Measurements from ENCODE around the gene OR4C16. TPM values are rescaled to one million over a fixed set of nuclear protein-coding genes. Genes with fewer than 3 reads are reported as not detected.

OR4C16 gene
- not detected in 2 replicates for total RNA-seq

GRCh38 chr11:55571828-55572227, at the start of gene OR4C16:
TSS of gene OR4C16 (plus strand) at chr11:55572128. CDS start at chr11:55572128, 0 bp downstream.
- Histone ChIP-seq H3K27me3 (ENCODE audit: insufficient read depth, low read length) (no peaks in the 10 kb centered on the region), H3K79me2 (ENCODE audit: insufficient read depth, low read length) (no peaks in the 10 kb centered on the region), H3K4me3 (ENCODE audit: insufficient read depth, low read length) (no peak within 1 kb of the TSS), H2AFZ (ENCODE audit: low read length) (no peak within 1 kb of the TSS), H4K20me1 (ENCODE audit: insufficient read depth, low read length) (no peaks in the 10 kb centered on the region), H3K4me2 (ENCODE audit: insufficient read depth, low read length) (no peak within 1 kb of the TSS), H3K4me1 (ENCODE audit: insufficient read depth, low read length) (no peaks in the 10 kb centered on the region), H3K27ac (ENCODE audit: low read depth, low read length) (no peak within 1 kb of the TSS), H3K36me3 (ENCODE audit: insufficient read depth, low read length) (no peaks in the 10 kb centered on the region), H3K9me3 (ENCODE audit: low read depth, low read length) (no peaks in the 10 kb centered on the region)
- no peak for TF ChIP-seq CTCF (IDR thresholded peaks at IDR 0.05; ENCODE audit: extremely low read depth, low read depth, low read length)
- no peak for DNase-seq (ENCODE audit: insufficient read length, low spot score, missing footprints)

GRCh38 chr11:55554169-55554568, 17.8 kb upstream of the OR4C16 start, which contains the start of gene OR4C15:
TSS of gene OR4C15 (plus strand) at chr11:55554469. CDS start at chr11:55554469, 0 bp downstream.
- no peak within 1 kb of the TSS for H3K27ac ChIP-seq (ENCODE audit: low read depth, low read length)

GRCh38 chr11:55572548-55572947, 620 bp downstream of the OR4C16 start:
- Histone ChIP-seq H3K9me3 (ENCODE audit: low read depth, low read length) (no peaks in the 10 kb centered on the region), H3K4me2 (ENCODE audit: insufficient read depth, low read length) (no peak overlapping the region), H3K4me3 (ENCODE audit: insufficient read depth, low read length) (no peak overlapping the region), H4K20me1 (ENCODE audit: insufficient read depth, low read length) (no peaks in the 10 kb centered on the region), H3K27ac (ENCODE audit: low read depth, low read length) (no peak overlapping the region), H2AFZ (ENCODE audit: low read length) (no peak overlapping the region), H3K27me3 (ENCODE audit: insufficient read depth, low read length) (no peaks in the 10 kb centered on the region), H3K79me2 (ENCODE audit: insufficient read depth, low read length) (no peaks in the 10 kb centered on the region), H3K4me1 (ENCODE audit: insufficient read depth, low read length) (no peaks in the 10 kb centered on the region), H3K36me3 (ENCODE audit: insufficient read depth, low read length) (no peaks in the 10 kb centered on the region)
- no peak for TF ChIP-seq CTCF (IDR thresholded peaks at IDR 0.05; ENCODE audit: extremely low read depth, low read depth, low read length)
- DNase-seq (ENCODE audit: insufficient read length, low spot score, missing footprints) = no peak

More at GRCh38 chr11:55554169-55554568, 17.8 kb upstream of the OR4C16 start, which contains the start of gene OR4C15:
- H2AFZ ChIP-seq (ENCODE audit: low read length) = no peak within 1 kb of the TSS
- TF ChIP-seq CTCF (IDR thresholded peaks at IDR 0.05; ENCODE audit: extremely low read depth, low read depth, low read length) = no peak
- no peaks in the 10 kb centered on the region for H3K27me3 ChIP-seq (ENCODE audit: insufficient read depth, low read length)
- no peak within 1 kb of the TSS for H3K4me3 ChIP-seq (ENCODE audit: insufficient read depth, low read length)
- DNase-seq (ENCODE audit: insufficient read length, low spot score, missing footprints) = no peak
- H3K4me1 ChIP-seq (ENCODE audit: insufficient read depth, low read length) = no peaks in the 10 kb centered on the region
- no peaks in the 10 kb centered on the region for H3K79me2 ChIP-seq (ENCODE audit: insufficient read depth, low read length)
- H3K4me2 ChIP-seq (ENCODE audit: insufficient read depth, low read length) = no peak within 1 kb of the TSS
- H4K20me1 ChIP-seq (ENCODE audit: insufficient read depth, low read length) = no peaks in the 10 kb centered on the region
- H3K9me3 ChIP-seq (ENCODE audit: low read depth, low read length) = no peaks in the 10 kb centered on the region
- H3K36me3 ChIP-seq (ENCODE audit: insufficient read depth, low read length) = no peaks in the 10 kb centered on the region

GRCh38 chr11:55607545-55607944, 35.6 kb downstream of the OR4C16 start, which contains the start of gene OR4C11:
TSS of gene OR4C11 (minus strand) at chr11:55607645. CDS start at chr11:55604373, 3,272 bp downstream.
- no peaks in the 10 kb centered on the region for H3K9me3 ChIP-seq (ENCODE audit: low read depth, low read length)
- H4K20me1 ChIP-seq (ENCODE audit: insufficient read depth, low read length) = no peaks in the 10 kb centered on the region
- H2AFZ ChIP-seq (ENCODE audit: low read length) = no peak within 1 kb of the TSS
- no peak for TF ChIP-seq CTCF (IDR thresholded peaks at IDR 0.05; ENCODE audit: extremely low read depth, low read depth, low read length)
- H3K36me3 ChIP-seq (ENCODE audit: insufficient read depth, low read length) = no peaks in the 10 kb centered on the region
- no peaks in the 10 kb centered on the region for H3K79me2 ChIP-seq (ENCODE audit: insufficient read depth, low read length)
- no peaks in the 10 kb centered on the region for H3K27me3 ChIP-seq (ENCODE audit: insufficient read depth, low read length)
- no peak within 1 kb of the TSS for H3K4me2 ChIP-seq (ENCODE audit: insufficient read depth, low read length)
- DNase-seq (ENCODE audit: insufficient read length, low spot score, missing footprints) = no peak
- H3K27ac ChIP-seq (ENCODE audit: low read depth, low read length) = no peak within 1 kb of the TSS
- no peaks in the 10 kb centered on the region for H3K4me1 ChIP-seq (ENCODE audit: insufficient read depth, low read length)
- H3K4me3 ChIP-seq (ENCODE audit: insufficient read depth, low read length) = no peak within 1 kb of the TSS

Other genes with a start within 250 kb of the OR4C16 start
- gene OR4A16, start 228.9 kb upstream of the OR4C16 start, total RNA-seq = not detected in 2 replicates
- gene OR4A15, start 204.2 kb upstream of the OR4C16 start, total RNA-seq = not detected in 2 replicates
- not detected in 2 replicates for gene OR4C15, start 17.7 kb upstream of the OR4C16 start, total RNA-seq
- gene OR4C11, start 35.5 kb downstream of the OR4C16 start, total RNA-seq = not detected in 2 replicates
- not detected in 2 replicates for gene OR4P4, start 63.0 kb downstream of the OR4C16 start, total RNA-seq
- not detected in 2 replicates for gene OR4S2, start 76.2 kb downstream of the OR4C16 start, total RNA-seq
- gene OR4C6, start 90.1 kb downstream of the OR4C16 start, total RNA-seq = not detected in 2 replicates
- not detected in 2 replicates for gene OR5D13, start 201.3 kb downstream of the OR4C16 start, total RNA-seq
- gene OR5D14, start 223.4 kb downstream of the OR4C16 start, total RNA-seq = not detected in 2 replicates
- gene OR5L1, start 239.2 kb downstream of the OR4C16 start, total RNA-seq = not detected in 2 replicates
- not detected in 2 replicates for gene OR5D18, start 247.5 kb downstream of the OR4C16 start, total RNA-seq